Naive thymus-derived CD4-positive, alpha-beta T cell (primary cell): ENCODE data around the gene FXR1. TPM values are rescaled to one million over a fixed set of nuclear protein-coding genes. Genes with fewer than 3 reads are reported as not detected.
"Not testable (repeated sequence)": the region's sequence is repeated elsewhere in the genome, so short reads cannot be mapped to it uniquely, and the experiment has no call there.

Experiments used
- ATAC-seq: fragments of 150-1000 bp; cut with Tn5 transposase; 2 replicates; pipeline ENCODE4 v1.10.0; 2021; ENCODE audit warnings: mild to moderate bottlenecking, moderate library complexity
- CTCF ChIA-PET: fragments of 350-600 bp; sonication (Branson Sonifier 250); formaldehyde crosslinking; loops from one replicate; lab custom pipeline; 2021; ENCODE audit warnings: antibody characterized with exemption; lab: Charles Lee
- POLR2A ChIA-PET: fragments of 350-600 bp; sonication (Branson Sonifier 250); formaldehyde crosslinking; loops from one replicate; lab custom pipeline; 2021; ENCODE audit warnings: antibody characterized with exemption, inconsistent platforms; lab: Charles Lee
- DNase-seq, 9 donors: peaks; one replicate each; pipeline versions ENCODE4 v3.0.0 to v3.0.0-alpha.2; 2020 to 2022; ENCODE audit warnings: mixed read lengths in 1 of 9
- H3K27ac ChIP-seq: one replicate; pipeline ENCODE4 v1.7.0; 2013; ENCODE audit warnings: mild to moderate bottlenecking, low read depth, low read length, moderate library complexity
- H3K27me3 ChIP-seq, 2 donors: one replicate each; pipeline ENCODE4 v1.7.0; 2013; ENCODE audit warnings: low read length in 2 of 2, mild to moderate bottlenecking in 2 of 2, moderate library complexity in 2 of 2; ENCODE audit not compliant: control insufficient read depth in 2 of 2, insufficient read depth in 2 of 2
- H3K36me3 ChIP-seq, 3 experiments: 1 replicate in 2 of 3; 2 replicates in 1 of 3; pipeline ENCODE4 v1.7.0; 2013; ENCODE audit warnings: low read length in 3 of 3, mild to moderate bottlenecking in 3 of 3, moderate library complexity in 1 of 3; ENCODE audit not compliant: insufficient read depth in 3 of 3, control insufficient read depth in 2 of 3
- H3K4me1 ChIP-seq, 2 donors: one replicate each; pipeline ENCODE4 v1.7.0; 2013; ENCODE audit warnings: low read length in 2 of 2, mild to moderate bottlenecking in 2 of 2, moderate library complexity in 1 of 2; ENCODE audit not compliant: control insufficient read depth in 2 of 2, insufficient read depth in 2 of 2
- H3K4me3 ChIP-seq: 2 replicates; pipeline ENCODE4 v1.7.0; 2013; ENCODE audit warnings: mild to moderate bottlenecking, low read length
- H3K9me3 ChIP-seq, 3 experiments: 1 replicate in 2 of 3; 2 replicates in 1 of 3; pipeline ENCODE4 v1.7.0; 2013; ENCODE audit warnings: low read length in 3 of 3; ENCODE audit not compliant: control insufficient read depth in 2 of 3
- H3K27ac Mint-ChIP-seq, 9 donors: one replicate each; pipeline ENCODE4 v1.8.0; 2020 to 2022; ENCODE audit warnings: mixed read lengths in 9 of 9, mild to moderate bottlenecking in 8 of 9, moderate library complexity in 5 of 9, inconsistent platforms in 2 of 9
- H3K27me3 Mint-ChIP-seq, 5 donors: one replicate each; pipeline ENCODE4 v1.8.0; 2021 to 2022; ENCODE audit warnings: mixed read lengths in 5 of 5, mild to moderate bottlenecking in 1 of 5
- H3K36me3 Mint-ChIP-seq, 5 donors: one replicate each; pipeline ENCODE4 v1.8.0; 2020 to 2022; ENCODE audit warnings: mixed read lengths in 5 of 5, mild to moderate bottlenecking in 3 of 5, inconsistent platforms in 1 of 5
- H3K4me1 Mint-ChIP-seq, 7 donors: one replicate each; pipeline ENCODE4 v1.8.0; 2020 to 2022; ENCODE audit warnings: mixed read lengths in 7 of 7, mild to moderate bottlenecking in 3 of 7, inconsistent platforms in 1 of 7
- H3K4me3 Mint-ChIP-seq, 10 donors: one replicate each; pipeline ENCODE4 v1.8.0; 2020 to 2022; ENCODE audit warnings: mild to moderate bottlenecking in 10 of 10, mixed read lengths in 10 of 10, moderate library complexity in 6 of 10, inconsistent platforms in 2 of 10
- H3K9me3 Mint-ChIP-seq, 11 donors: one replicate each; pipeline ENCODE4 v1.8.0; 2020 to 2022; ENCODE audit warnings: mixed read lengths in 11 of 11, mild to moderate bottlenecking in 4 of 11, inconsistent platforms in 1 of 11, moderate library complexity in 1 of 11
- intact Hi-C, 2 donors: fragments of 100-400 bp; cut with micrococcal nuclease; formaldehyde crosslinking; loops; one replicate each; pipeline ENCODE4 v1.15.1; 2023
- polyA plus RNA-seq, 2 donors: library from polyadenylated mRNA; unstranded; fragments of 300-500 nt; fragmentation: Illumina TruSeq; gene quantifications; one replicate each; pipeline ENCODE4 v1.2.3, GENCODE V29; 2021
- total RNA-seq, 6 experiments: library from RNA in 5 of 6; stranded (reverse) in 5 of 6; gene quantifications; 1 replicate in 5 of 6; 2 replicates in 1 of 6; pipeline ENCODE4 v1.2.3 and lab custom pipeline; 2021 to 2026

FXR1 gene
- total and polyA plus RNA-seq, 7 experiments from 2014 or later: 53.0 to 151 (median 124) TPM

GRCh38 chr3:180987344-180987743 lies 74.9 kb downstream of the FXR1 start:
- POLR2A ChIA-PET: no interaction called here
- CTCF ChIA-PET: no interaction called here
- Mint-ChIP-seq H3K27ac (peak overlapping the region in 8 of 9 donors; percentile 24 to 99 (median 94)), H3K36me3 (peaks cover 0 to 18% (median 8%) of the 10 kb centered on the region in 5 donors), H3K9me3 (no peaks in the 10 kb centered on the region), H3K27me3 (peaks cover 0 to 1% (median 0%) of the 10 kb centered on the region in 5 donors), H3K4me3 (peak overlapping the region; percentile 22 to 96 (median 58)), H3K4me1 (peaks cover 15 to 64% (median 45%) of the 10 kb centered on the region in 7 donors)
- H3K27me3 ChIP-seq: no peaks in the 10 kb centered on the region
- no peak for DNase-seq
- no peak overlapping the region for H3K4me3 ChIP-seq
- intact Hi-C loops: loop anchor here (5.0 to 10.0 kb wide), 4 partner anchors 310 to 1807 kb away; partner anchors contain the start of genes ACTL6A (in 2 of the 2), ATP11B (in 1 of the 2) and CCDC39 (in 1 of the 2)
- no peaks in the 10 kb centered on the region for H3K9me3 ChIP-seq
- H3K36me3 ChIP-seq: peaks cover 3 to 18% (median 18%) of the 10 kb centered on the region in 3 experiments
- ATAC-seq: no peak
- H3K27ac ChIP-seq: peak overlapping the region; percentile 8
- peaks cover 15 to 23% of the 10 kb centered on the region in 2 donors for H3K4me1 ChIP-seq

GRCh38 chr3:180989291-180990163 lies 77.1 kb downstream of the FXR1 start, which contains the start of gene DNAJC19:
DNAJC19 (minus strand) TSS chr3:180989736; CDS start chr3:180989602, 134 bp downstream.
- H3K27ac ChIP-seq: peak within 1 kb of the TSS; percentile 80
- Mint-ChIP-seq H3K27ac (peak within 1 kb of the TSS; percentile 90 to 99 (median 96)), H3K9me3 (no peaks in the 10 kb centered on the region), H3K36me3 (peaks cover 0 to 18% (median 8%) of the 10 kb centered on the region in 5 donors), H3K4me1 (peaks cover 15 to 58% (median 44%) of the 10 kb centered on the region in 7 donors), H3K4me3 (peak within 1 kb of the TSS; percentile 91 to 99 (median 97)), H3K27me3 (peaks cover 0 to 7% (median 0%) of the 10 kb centered on the region in 5 donors)
- H3K4me1 ChIP-seq: peaks cover 15 to 23% of the 10 kb centered on the region in 2 donors
- ATAC-seq (peak; percentile 99), DNase-seq (peak; percentile 69 to 94 (median 93))
- H3K9me3 ChIP-seq: no peaks in the 10 kb centered on the region
- no peaks in the 10 kb centered on the region for H3K27me3 ChIP-seq
- intact Hi-C loops: loop anchor here (1.0 to 10.0 kb wide), 11 partner anchors 21 to 1841 kb away; partner anchors contain the start of genes ACTL6A (in 2 of the 2), FXR1 (in 2 of the 2), MFN1 (in 2 of the 2) and TTC14 (in 2 of the 2)
- peaks cover 0 to 12% (median 11%) of the 10 kb centered on the region in 3 experiments for H3K36me3 ChIP-seq
- CTCF ChIA-PET: interaction anchor here (0.7 to 0.9 kb wide), 2 partner anchors 78 to 1848 kb away, joined by 3 read pairs; no protein-coding TSS in a partner anchor
- POLR2A ChIA-PET: interaction anchor here (1.0 to 3.4 kb wide), 4 partner anchors 14 to 387 kb away, joined by 3 to 42 read pairs (median 6); partner anchors contain the start of genes FXR1 and TTC14
- peak within 1 kb of the TSS; percentile 78 for H3K4me3 ChIP-seq

- H3K36me3 ChIP-seq: peaks cover 0 to 11% (median 8%) of the 10 kb centered on the region in 3 experiments
- H3K9me3 Mint-ChIP-seq: no peaks in the 10 kb centered on the region
- intact Hi-C loops: loop anchor here in 1 of 2 donors (1.0 kb wide), 1 partner anchor 388 kb away; the partner anchor contains the start of gene TTC14
- peak overlapping the region in 8 of 9 donors; percentile 92 to 99 (median 96) for H3K27ac Mint-ChIP-seq
- DNase-seq: no peak
- peaks cover 0 to 15% (median 0%) of the 10 kb centered on the region in 5 donors for H3K27me3 Mint-ChIP-seq
- H3K27ac ChIP-seq: peak overlapping the region; percentile 80
- peaks cover 0 to 14% (median 8%) of the 10 kb centered on the region in 5 donors for H3K36me3 Mint-ChIP-seq
- peak overlapping the region; percentile 78 for H3K4me3 ChIP-seq
- no peaks in the 10 kb centered on the region for H3K9me3 ChIP-seq
- H3K4me1 ChIP-seq: peaks cover 15 to 23% of the 10 kb centered on the region in 2 donors
- ChIA-PET POLR2A (interaction anchor here (3.4 kb wide), 1 partner anchor 78 kb away, joined by 42 read pairs; the partner anchor contains the start of gene FXR1), CTCF (interaction anchor here (0.7 kb wide), 1 partner anchor 79 kb away, joined by 3 read pairs; no protein-coding TSS in a partner anchor)
- ATAC-seq: no peak
- H3K27me3 ChIP-seq: no peaks in the 10 kb centered on the region
- H3K4me3 Mint-ChIP-seq: peak overlapping the region; percentile 91 to 99 (median 97)
- H3K4me1 Mint-ChIP-seq: peaks cover 15 to 51% (median 37%) of the 10 kb centered on the region in 7 donors
Observed at GRCh38 chr3:180990505-180990904, 78.0 kb downstream of the FXR1 start.

- no peak for ATAC-seq
Observed at GRCh38 chr3:180996415-180996932, 84.0 kb downstream of the FXR1 start.

GRCh38 chr3:181002331-181002730 lies 89.9 kb downstream of the FXR1 start:
- H3K36me3 ChIP-seq, H3K4me1 ChIP-seq, H3K27ac ChIP-seq, H3K4me1 Mint-ChIP-seq, H3K27ac Mint-ChIP-seq, intact Hi-C loops, H3K4me3 Mint-ChIP-seq, DNase-seq, H3K27me3 ChIP-seq, ATAC-seq, CTCF ChIA-PET, H3K9me3 ChIP-seq, H3K4me3 ChIP-seq: not testable (repeated sequence)
- peaks cover 0 to 22% (median 7%) of the 10 kb centered on the region in 5 donors for H3K27me3 Mint-ChIP-seq
- POLR2A ChIA-PET: interaction anchor here (1.2 kb wide), 1 partner anchor 22 kb away, joined by 3 read pairs; no protein-coding TSS in a partner anchor
- H3K9me3 Mint-ChIP-seq: peaks cover 13 to 36% (median 27%) of the 10 kb centered on the region in 11 donors
- peaks cover 1 to 40% (median 29%) of the 10 kb centered on the region in 5 donors for H3K36me3 Mint-ChIP-seq

More at GRCh38 chr3:180996415-180996932, 84.0 kb downstream of the FXR1 start:
- H3K9me3 Mint-ChIP-seq: peaks cover 6 to 13% (median 11%) of the 10 kb centered on the region in 11 donors
- Histone ChIP-seq H3K9me3 (peaks cover 0 to 3% (median 0%) of the 10 kb centered on the region in 3 experiments), H3K4me3 (no peak overlapping the region), H3K4me1 (no peaks in the 10 kb centered on the region), H3K36me3 (no peaks in the 10 kb centered on the region), H3K27me3 (no peaks in the 10 kb centered on the region), H3K27ac (no peak overlapping the region)
- no peak overlapping the region for H3K4me3 Mint-ChIP-seq
- ChIA-PET CTCF (no interaction called here), POLR2A (interaction anchor here (0.5 to 1.6 kb wide), 2 partner anchors 12 to 32 kb away, joined by 4 to 5 read pairs; no protein-coding TSS in a partner anchor)
- intact Hi-C loops: no loop called here
- DNase-seq: no peak
- no peak overlapping the region for H3K27ac Mint-ChIP-seq
- peaks cover 0 to 1% (median under 1%) of the 10 kb centered on the region in 7 donors for H3K4me1 Mint-ChIP-seq
- peaks cover 0 to 14% (median 12%) of the 10 kb centered on the region in 5 donors for H3K27me3 Mint-ChIP-seq
- H3K36me3 Mint-ChIP-seq: peaks cover 1 to 13% (median 10%) of the 10 kb centered on the region in 5 donors

GRCh38 chr3:181003469-181003868 lies 91.0 kb downstream of the FXR1 start:
- H3K9me3 ChIP-seq, H3K4me3 ChIP-seq, H3K27me3 ChIP-seq, H3K4me1 ChIP-seq, intact Hi-C loops, H3K4me3 Mint-ChIP-seq, H3K27ac ChIP-seq, DNase-seq, H3K27ac Mint-ChIP-seq, ATAC-seq, H3K4me1 Mint-ChIP-seq, H3K36me3 ChIP-seq, CTCF ChIA-PET: not testable (repeated sequence)
- peaks cover 13 to 36% (median 27%) of the 10 kb centered on the region in 11 donors for H3K9me3 Mint-ChIP-seq
- POLR2A ChIA-PET: interaction anchor here (1.2 kb wide), 1 partner anchor 23 kb away, joined by 3 read pairs; no protein-coding TSS in a partner anchor
- peaks cover 1 to 40% (median 29%) of the 10 kb centered on the region in 5 donors for H3K36me3 Mint-ChIP-seq
- peaks cover 0 to 22% (median 7%) of the 10 kb centered on the region in 5 donors for H3K27me3 Mint-ChIP-seq
